ENCODE measurements around the gene CFAP100.

The CFAP100 gene

DNA sequence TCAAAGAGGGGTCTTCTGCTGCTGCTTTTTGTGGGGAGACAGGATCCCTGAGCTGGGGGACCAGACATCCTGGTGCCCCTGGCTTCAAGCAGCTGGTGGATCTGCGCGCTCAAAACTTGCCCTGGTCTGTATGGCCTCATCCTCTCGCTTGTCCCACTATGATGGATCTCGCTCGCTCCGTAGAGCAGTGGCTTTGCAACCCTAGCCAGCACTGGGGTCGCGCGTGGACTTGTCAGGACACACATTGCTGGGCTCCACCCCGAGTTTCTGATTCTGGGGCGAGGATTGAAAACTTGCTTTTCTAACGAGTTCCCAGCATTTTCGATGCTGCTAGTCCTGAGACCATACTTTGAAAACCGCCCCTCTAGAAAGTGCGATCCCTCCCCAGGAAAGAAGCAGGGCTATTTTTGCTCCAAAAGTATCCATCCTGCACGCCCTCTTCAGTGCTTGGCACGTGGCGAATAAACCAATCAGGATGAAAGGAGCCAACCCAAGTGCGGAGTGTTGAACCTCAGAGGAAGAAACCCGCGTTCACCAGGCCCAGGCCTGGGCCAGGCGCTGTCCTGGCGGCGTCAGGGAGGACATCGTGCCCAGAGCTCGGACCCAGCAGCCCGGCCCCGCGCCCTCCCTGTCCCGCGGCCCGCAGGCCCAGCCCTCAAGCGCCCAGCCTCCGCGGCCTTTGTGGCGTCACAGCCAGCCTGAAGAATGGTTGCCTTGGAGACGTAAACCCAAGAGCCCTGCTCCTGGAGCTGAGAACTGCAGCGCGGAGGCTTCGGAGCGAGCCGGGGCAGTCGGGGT, at the start of gene CFAP100:
Gene CFAP100 (plus strand): TSS at position 731 of the 798 bp plus-strand sequence. CDS start 1,092 bp downstream, outside the sequence.
- H3K4me3 ChIP-seq (ENCODE audit: control insufficient read depth, low read depth, low read length), result no peak within 1 kb of the TSS
- no peak for DNase-seq (ENCODE audit: low read depth)

GRCh38 chr3:126345231-126345630, 49.5 kb upstream of the CFAP100 start:
- H3K4me3 ChIP-seq (ENCODE audit: control insufficient read depth, low read depth, low read length), result no peak overlapping the region
- TF ChIP-seq, protein P1, sequence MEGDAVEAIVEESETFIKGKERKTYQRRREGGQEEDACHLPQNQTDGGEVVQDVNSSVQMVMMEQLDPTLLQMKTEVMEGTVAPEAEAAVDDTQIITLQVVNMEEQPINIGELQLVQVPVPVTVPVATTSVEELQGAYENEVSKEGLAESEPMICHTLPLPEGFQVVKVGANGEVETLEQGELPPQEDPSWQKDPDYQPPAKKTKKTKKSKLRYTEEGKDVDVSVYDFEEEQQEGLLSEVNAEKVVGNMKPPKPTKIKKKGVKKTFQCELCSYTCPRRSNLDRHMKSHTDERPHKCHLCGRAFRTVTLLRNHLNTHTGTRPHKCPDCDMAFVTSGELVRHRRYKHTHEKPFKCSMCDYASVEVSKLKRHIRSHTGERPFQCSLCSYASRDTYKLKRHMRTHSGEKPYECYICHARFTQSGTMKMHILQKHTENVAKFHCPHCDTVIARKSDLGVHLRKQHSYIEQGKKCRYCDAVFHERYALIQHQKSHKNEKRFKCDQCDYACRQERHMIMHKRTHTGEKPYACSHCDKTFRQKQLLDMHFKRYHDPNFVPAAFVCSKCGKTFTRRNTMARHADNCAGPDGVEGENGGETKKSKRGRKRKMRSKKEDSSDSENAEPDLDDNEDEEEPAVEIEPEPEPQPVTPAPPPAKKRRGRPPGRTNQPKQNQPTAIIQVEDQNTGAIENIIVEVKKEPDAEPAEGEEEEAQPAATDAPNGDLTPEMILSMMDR (IDR thresholded peaks at IDR 0.05; ENCODE audit: control insufficient read depth, insufficient read depth, low read depth, low read length, missing control alignments), result no peak
- no peak for DNase-seq (ENCODE audit: low read depth)

More for the DNA sequence above, at the start of gene CFAP100:
- TF ChIP-seq, protein P1 (IDR thresholded peaks at IDR 0.05; ENCODE audit: control insufficient read depth, insufficient read depth, low read depth, low read length, missing control alignments), result no peak

DNA sequence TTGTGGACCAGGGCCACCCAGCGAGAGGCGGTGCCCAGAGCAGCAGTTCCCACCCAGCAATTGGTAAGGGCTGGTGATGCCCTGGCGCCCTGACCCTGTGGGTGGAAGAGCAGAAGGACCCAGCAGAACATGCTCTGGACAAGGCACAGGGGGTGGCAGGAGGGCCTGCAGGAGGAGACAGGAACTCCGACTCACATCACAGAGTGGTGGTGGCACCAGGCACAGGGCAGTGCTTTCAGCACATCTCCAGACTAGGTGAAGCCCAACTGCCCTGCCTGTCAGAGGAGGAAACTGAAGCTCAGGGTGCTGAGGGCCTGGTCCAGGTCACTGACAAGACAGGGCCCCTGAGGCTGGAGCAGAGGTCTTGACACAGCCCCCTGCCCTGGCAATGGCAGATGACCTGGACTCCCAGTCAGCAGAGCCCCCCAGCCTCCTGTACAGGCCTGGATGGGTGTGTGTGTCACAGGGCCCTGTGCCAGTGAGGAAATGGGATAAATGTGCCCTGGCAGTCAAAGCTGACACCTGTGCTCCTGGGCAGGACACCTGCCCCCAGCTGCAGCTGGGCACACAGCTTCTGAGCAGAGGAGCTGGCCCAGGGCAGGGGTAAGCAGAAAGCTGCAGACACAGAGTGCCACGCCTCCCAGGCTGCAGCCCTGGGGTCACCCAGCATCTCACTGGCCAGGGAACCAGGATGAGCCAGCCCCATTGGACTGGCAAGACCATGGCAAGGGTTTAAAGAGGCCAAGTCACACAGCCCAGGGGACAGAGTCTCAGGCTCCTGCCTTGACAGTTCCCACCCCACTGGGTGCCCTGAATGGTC, 48.9 kb upstream of the CFAP100 start:
- no peak for DNase-seq (ENCODE audit: low read depth)
- no peak overlapping the region for H3K4me3 ChIP-seq (ENCODE audit: control insufficient read depth, low read depth, low read length)
- TF ChIP-seq, protein P1 (IDR thresholded peaks at IDR 0.05; ENCODE audit: control insufficient read depth, insufficient read depth, low read depth, low read length, missing control alignments), result no peak

DNA sequence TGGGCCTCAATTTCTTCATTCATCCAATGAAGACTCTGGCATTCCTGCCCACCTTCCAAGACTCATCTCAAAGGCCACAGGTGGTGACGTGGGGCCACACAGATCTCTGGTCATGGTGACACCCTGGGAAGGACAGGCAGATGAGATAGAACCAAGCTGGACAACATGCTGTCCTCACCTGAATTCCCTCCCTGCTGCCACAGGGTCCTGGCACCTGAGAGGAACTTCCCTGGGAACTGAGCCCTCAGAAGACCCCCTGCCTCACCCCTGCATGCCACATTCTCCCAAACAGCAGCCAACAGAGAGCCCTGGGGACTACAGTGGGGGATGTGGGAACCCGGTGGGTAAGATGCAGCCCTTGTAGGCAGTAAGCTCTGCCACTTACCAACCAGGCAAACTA, 48.2 kb upstream of the CFAP100 start:
- TF ChIP-seq, protein P1 (IDR thresholded peaks at IDR 0.05; ENCODE audit: control insufficient read depth, insufficient read depth, low read depth, low read length, missing control alignments), result no peak
- H3K4me3 ChIP-seq (ENCODE audit: control insufficient read depth, low read depth, low read length), result no peak overlapping the region
- no peak for DNase-seq (ENCODE audit: low read depth)

- TF ChIP-seq, protein P1 (IDR thresholded peaks at IDR 0.05; ENCODE audit: control insufficient read depth, insufficient read depth, low read depth, low read length, missing control alignments), result no peak
- no peak for DNase-seq (ENCODE audit: low read depth)
- no peak overlapping the region for H3K4me3 ChIP-seq (ENCODE audit: control insufficient read depth, low read depth, low read length)
These were observed 47.1 kb upstream of the CFAP100 start for GRCh38 chr3:126347543-126348161.

DNA sequence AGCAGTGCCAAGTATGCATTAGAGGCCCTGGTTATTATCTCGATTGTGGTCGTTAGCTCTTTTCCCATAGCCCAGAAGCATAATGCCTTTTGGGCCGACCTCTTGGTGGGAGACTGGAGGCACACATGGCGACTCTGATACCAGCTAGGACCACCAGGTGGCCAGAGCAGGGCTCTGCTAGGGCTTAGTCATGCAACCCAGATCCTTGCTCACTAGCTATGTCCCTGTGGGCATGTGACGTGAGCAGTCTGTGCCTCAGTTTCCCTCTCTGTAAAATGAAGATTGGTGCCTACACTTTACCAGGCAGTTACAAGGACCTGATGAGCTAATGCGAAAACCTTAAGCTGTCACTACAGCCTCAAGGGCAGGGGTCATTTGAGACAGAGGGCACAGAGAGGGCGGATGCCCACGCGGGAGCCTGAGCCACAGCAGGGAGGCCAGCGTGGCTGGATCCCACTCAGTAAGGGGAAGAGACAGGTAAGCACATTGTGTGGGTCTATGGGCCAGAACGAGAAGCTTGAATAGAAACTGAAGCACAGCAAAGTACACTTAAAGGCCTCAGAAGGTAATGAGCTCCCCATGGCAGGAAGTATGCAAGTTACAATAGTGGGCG, 46.3 kb upstream of the CFAP100 start:
- no peak overlapping the region for H3K4me3 ChIP-seq (ENCODE audit: control insufficient read depth, low read depth, low read length)
- TF ChIP-seq, protein P1 (IDR thresholded peaks at IDR 0.05; ENCODE audit: control insufficient read depth, insufficient read depth, low read depth, low read length, missing control alignments), result no peak
- no peak for DNase-seq (ENCODE audit: low read depth)

All from AG09309 (cell line).